Panc1 (cell line): ENCODE results near the gene IRF7.

Source experiments
- POLR2AphosphoS5 ChIP-seq: IDR thresholded peaks from 2 replicates; pipeline ENCODE4 v1.6.1; 2012; ENCODE audit warnings: mild to moderate bottlenecking, low read depth, low read length, moderate library complexity
- TF ChIP-seq, protein P1 (sequence below): fragments of 450-650 bp; IDR thresholded peaks from 2 replicates; pipeline ENCODE4 v1.5.1; 2017; ENCODE audit warnings: mild to moderate bottlenecking

DNA sequence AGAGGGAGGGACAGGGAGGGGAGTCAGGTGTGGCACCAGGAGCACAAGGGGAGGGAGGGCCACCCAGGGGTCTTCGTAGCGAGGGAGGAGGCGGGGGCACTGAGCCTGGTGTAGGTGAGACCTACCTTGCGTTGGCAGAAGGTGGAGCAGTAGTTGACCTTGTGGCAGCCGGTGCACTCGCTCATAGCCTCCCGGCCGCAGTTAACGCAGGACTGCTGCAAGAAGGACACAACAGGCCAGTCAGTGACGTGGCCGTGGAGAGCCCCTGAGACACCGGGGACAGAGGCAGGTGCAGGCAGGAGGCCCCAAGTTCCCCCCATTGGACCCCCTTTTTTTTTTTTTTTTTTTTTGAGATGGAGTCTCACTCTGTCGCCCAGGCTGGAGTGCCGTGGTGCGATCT, 38.1 kb upstream of the IRF7 start:
- TF ChIP-seq POLR2AphosphoS5 = no peak
- TF ChIP-seq, protein P1, sequence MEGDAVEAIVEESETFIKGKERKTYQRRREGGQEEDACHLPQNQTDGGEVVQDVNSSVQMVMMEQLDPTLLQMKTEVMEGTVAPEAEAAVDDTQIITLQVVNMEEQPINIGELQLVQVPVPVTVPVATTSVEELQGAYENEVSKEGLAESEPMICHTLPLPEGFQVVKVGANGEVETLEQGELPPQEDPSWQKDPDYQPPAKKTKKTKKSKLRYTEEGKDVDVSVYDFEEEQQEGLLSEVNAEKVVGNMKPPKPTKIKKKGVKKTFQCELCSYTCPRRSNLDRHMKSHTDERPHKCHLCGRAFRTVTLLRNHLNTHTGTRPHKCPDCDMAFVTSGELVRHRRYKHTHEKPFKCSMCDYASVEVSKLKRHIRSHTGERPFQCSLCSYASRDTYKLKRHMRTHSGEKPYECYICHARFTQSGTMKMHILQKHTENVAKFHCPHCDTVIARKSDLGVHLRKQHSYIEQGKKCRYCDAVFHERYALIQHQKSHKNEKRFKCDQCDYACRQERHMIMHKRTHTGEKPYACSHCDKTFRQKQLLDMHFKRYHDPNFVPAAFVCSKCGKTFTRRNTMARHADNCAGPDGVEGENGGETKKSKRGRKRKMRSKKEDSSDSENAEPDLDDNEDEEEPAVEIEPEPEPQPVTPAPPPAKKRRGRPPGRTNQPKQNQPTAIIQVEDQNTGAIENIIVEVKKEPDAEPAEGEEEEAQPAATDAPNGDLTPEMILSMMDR = no peak
